ENCODE measurements around the gene MRPL51.

GRCh38 chr12:6532927-6533652 is 40.0 kb upstream of the MRPL51 start:
- TF ChIP-seq CTCF (conservative IDR thresholded peaks at IDR 0.05) (no peak), ZFX (IDR thresholded peaks at IDR 0.05) (no peak)

Measured in C4-2B (cell line).